ENCODE data around the gene DUOX2. TPM values are rescaled to one million over a fixed set of nuclear protein-coding genes. Genes with fewer than 3 reads are reported as not detected.

The DUOX2 gene
- total RNA-seq, 4 donors from 2014 or later: not detected

GRCh38 chr15:45133561-45133920 is 19.6 kb upstream of the DUOX2 start:
- intact Hi-C loops (cut with DNase I; ENCODE audit: low total_unique reads): no loop called here
- Histone ChIP-seq H3K27me3 (peaks cover 49 to 62% (median 52%) of the 10 kb centered on the region in 3 donors), H3K36me3 (no peaks in the 10 kb centered on the region), H3K27ac (no peak overlapping the region), H3K4me3 (no peak overlapping the region), H3K9me3 (no peaks in the 10 kb centered on the region), H3K4me1 (no peaks in the 10 kb centered on the region)
- no peak for DNase-seq
- no peak for TF ChIP-seq POLR2A (IDR thresholded peaks at IDR 0.05)
- TF ChIP-seq CTCF (IDR thresholded peaks at IDR 0.05 in 4 of 5, conservative IDR thresholded peaks at IDR 0.05 in 1 of 5): no peak
- in situ Hi-C loops (cut with MboI; ENCODE audit: low sequenced_read_pairs in 4 of 4): no loop called here
- ATAC-seq: no peak

GRCh38 chr15:45132844-45133560 is 19.0 kb upstream of the DUOX2 start:
- intact Hi-C loops (cut with DNase I; ENCODE audit: low total_unique reads): no loop called here
- H3K36me3 ChIP-seq: no peaks in the 10 kb centered on the region
- in situ Hi-C loops (cut with MboI; ENCODE audit: low sequenced_read_pairs in 4 of 4): no loop called here
- H3K4me3 ChIP-seq: no peak overlapping the region
- TF ChIP-seq CTCF (IDR thresholded peaks at IDR 0.05 in 4 of 5, conservative IDR thresholded peaks at IDR 0.05 in 1 of 5): no peak
- TF ChIP-seq POLR2A (IDR thresholded peaks at IDR 0.05): no peak
- H3K27me3 ChIP-seq: peaks cover 54 to 62% (median 57%) of the 10 kb centered on the region in 3 donors
- H3K27ac ChIP-seq: no peak overlapping the region
- ATAC-seq (no peak), DNase-seq (no peak)
- H3K4me1 ChIP-seq: no peaks in the 10 kb centered on the region
- H3K9me3 ChIP-seq: no peaks in the 10 kb centered on the region

- intact Hi-C loops (cut with DNase I; ENCODE audit: low total_unique reads) (no loop called here), in situ Hi-C loops (cut with MboI; ENCODE audit: low sequenced_read_pairs in 4 of 4) (no loop called here)
- Histone ChIP-seq H3K9me3 (no peaks in the 10 kb centered on the region), H3K36me3 (no peaks in the 10 kb centered on the region), H3K27ac (no peak overlapping the region), H3K4me1 (no peaks in the 10 kb centered on the region), H3K27me3 (peaks cover 57 to 59% (median 58%) of the 10 kb centered on the region in 3 donors), H3K4me3 (no peak overlapping the region)
- ATAC-seq: no peak
- TF ChIP-seq POLR2A (IDR thresholded peaks at IDR 0.05): no peak
- no peak for TF ChIP-seq CTCF (IDR thresholded peaks at IDR 0.05 in 4 of 5, conservative IDR thresholded peaks at IDR 0.05 in 1 of 5)
- DNase-seq: no peak
These were observed 17.5 kb upstream of the DUOX2 start for GRCh38 chr15:45131510-45131909.

GRCh38 chr15:45130291-45131000 is 16.5 kb upstream of the DUOX2 start:
- no peak overlapping the region for H3K4me3 ChIP-seq
- intact Hi-C loops (cut with DNase I; ENCODE audit: low total_unique reads) (no loop called here), in situ Hi-C loops (cut with MboI; ENCODE audit: low sequenced_read_pairs in 4 of 4) (no loop called here)
- H3K36me3 ChIP-seq: no peaks in the 10 kb centered on the region
- no peak overlapping the region for H3K27ac ChIP-seq
- H3K27me3 ChIP-seq: peaks cover 51 to 52% (median 52%) of the 10 kb centered on the region in 3 donors
- TF ChIP-seq CTCF (IDR thresholded peaks at IDR 0.05 in 4 of 5, conservative IDR thresholded peaks at IDR 0.05 in 1 of 5): no peak
- TF ChIP-seq POLR2A (IDR thresholded peaks at IDR 0.05): no peak
- DNase-seq: no peak
- H3K9me3 ChIP-seq: no peaks in the 10 kb centered on the region
- no peaks in the 10 kb centered on the region for H3K4me1 ChIP-seq
- ATAC-seq: no peak

Measured in gastrocnemius medialis (tissue), 4 donors.